Measurements from ENCODE around the gene CXCL12. TPM values are rescaled to one million over a fixed set of nuclear protein-coding genes. Genes with fewer than 3 reads are reported as not detected.

Gene CXCL12
- total RNA-seq, 1 experiment from 2014 or later = 0.47 TPM

- TF ChIP-seq ZBTB33 (IDR thresholded peaks at IDR 0.05; ENCODE audit: extremely low read depth, insufficient replicate concordance, low read length) = no peak
- no peak for TF ChIP-seq SRF (IDR thresholded peaks at IDR 0.05; ENCODE audit: low read depth)
- TF ChIP-seq ZNF274 (IDR thresholded peaks at IDR 0.05; ENCODE audit: low read depth, low read length) = no peak
- TF ChIP-seq RAD21 (IDR thresholded peaks at IDR 0.05; ENCODE audit: low read depth) = no peak
- TF ChIP-seq ELF1 (IDR thresholded peaks at IDR 0.05; ENCODE audit: borderline replicate concordance, low read depth) = no peak
Measured at GRCh38 chr10:44397476-44398225, 12.8 kb upstream of the CXCL12 start (continued).

- Histone ChIP-seq H3K9ac (ENCODE audit: low read length) (no peak overlapping the region), H3K4me2 (ENCODE audit: low read length) (no peak overlapping the region), H3K9me3 (ENCODE audit: control insufficient read depth in 1 of 2, insufficient read depth in 1 of 2, low read depth in 1 of 2, low read length in 2 of 2) (no peaks in the 10 kb centered on the region), H3K79me2 (ENCODE audit: insufficient read depth, low read length) (no peaks in the 10 kb centered on the region), H3K36me3 (ENCODE audit: control insufficient read depth in 1 of 2, insufficient read depth in 2 of 2, low read length in 2 of 2) (no peaks in the 10 kb centered on the region), H3K27ac (ENCODE audit: low read depth, low read length) (no peak overlapping the region), H3K4me1 (ENCODE audit: control insufficient read depth in 1 of 2, insufficient read depth in 2 of 2, low read length in 2 of 2) (no peaks in the 10 kb centered on the region), H3K4me3 (replicated peaks in 1 of 2; ENCODE audit: low read depth in 1 of 2, low read length in 2 of 2) (no peak overlapping the region), H4K20me1 (ENCODE audit: insufficient read depth) (no peaks in the 10 kb centered on the region), H2AFZ (ENCODE audit: low read depth, low read length, poor library complexity, severe bottlenecking) (no peak overlapping the region), H3K27me3 (ENCODE audit: insufficient read depth, low read length) (peaks cover 38% of the 10 kb centered on the region; the same call in 1 of the 2 replicates), H3K9me2 (ENCODE audit: insufficient read depth) (no peaks in the 10 kb centered on the region)
- intact Hi-C loops (cut with micrococcal nuclease) = no loop called here
- DNase-seq (ENCODE audit: low read depth, low spot score) = no peak
- ChIA-PET POLR2A (no interaction called here), CTCF (interaction anchor here (1.2 kb wide), 1 partner anchor 10 kb away, joined by 3 read pairs; no protein-coding TSS in a partner anchor), RAD21 (ENCODE audit: low non-redundant PET in 1 of 2, low total read pairs in 2 of 2, uncharacterized antibody in 2 of 2, unreplicated experiment in 2 of 2) (no interaction called here)
- no peak for TF ChIP-seq JUND (IDR thresholded peaks at IDR 0.05)
- no TSS peak for BruUV-seq (replicated peaks)
- ATAC-seq = no peak
Measured at GRCh38 chr10:44396671-44397191, 11.8 kb upstream of the CXCL12 start.
